ENCODE measurements around the gene SLC16A13.

- TF ChIP-seq CTCF (IDR thresholded peaks at IDR 0.05) (no peak), POLR2A (IDR thresholded peaks at IDR 0.05) (no peak), POLR2AphosphoS5 (IDR thresholded peaks at IDR 0.05) (no peak)
Observed at GRCh38 chr17:6998855-6999508, 36.8 kb upstream of the SLC16A13 start.

All from upper lobe of left lung (tissue), 4 donors.